Raji (cell line): ENCODE results near the gene DYNLT1.

Experiments used
- POLR2A ChIP-seq: IDR thresholded peaks from 2 replicates; pipeline ENCODE4 v1.6.1; 2011; ENCODE audit warnings: low read depth, low read length, control low read depth; ENCODE audit not compliant: insufficient read depth

The DYNLT1 gene

DNA sequence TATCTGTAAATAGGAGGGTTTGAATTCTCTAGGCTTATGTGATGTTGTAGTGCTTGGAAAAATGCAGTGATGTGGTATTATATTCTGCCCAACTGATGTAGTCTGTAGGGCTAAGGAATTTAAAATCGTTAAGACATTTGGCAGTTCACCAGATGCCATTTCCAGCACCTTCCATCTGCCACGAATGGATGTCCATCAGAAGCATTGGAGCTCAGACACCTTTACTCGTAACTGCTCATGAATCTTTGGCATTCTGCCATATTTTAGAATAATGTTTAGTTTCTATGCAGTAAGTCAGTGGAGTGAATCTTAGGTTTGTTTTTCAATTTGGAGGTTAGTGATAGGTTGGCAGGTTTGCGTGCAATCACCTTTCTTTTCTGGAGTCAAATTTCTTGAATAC, 3.0 kb upstream of the DYNLT1 start:
- no peak for TF ChIP-seq POLR2A

DNA sequence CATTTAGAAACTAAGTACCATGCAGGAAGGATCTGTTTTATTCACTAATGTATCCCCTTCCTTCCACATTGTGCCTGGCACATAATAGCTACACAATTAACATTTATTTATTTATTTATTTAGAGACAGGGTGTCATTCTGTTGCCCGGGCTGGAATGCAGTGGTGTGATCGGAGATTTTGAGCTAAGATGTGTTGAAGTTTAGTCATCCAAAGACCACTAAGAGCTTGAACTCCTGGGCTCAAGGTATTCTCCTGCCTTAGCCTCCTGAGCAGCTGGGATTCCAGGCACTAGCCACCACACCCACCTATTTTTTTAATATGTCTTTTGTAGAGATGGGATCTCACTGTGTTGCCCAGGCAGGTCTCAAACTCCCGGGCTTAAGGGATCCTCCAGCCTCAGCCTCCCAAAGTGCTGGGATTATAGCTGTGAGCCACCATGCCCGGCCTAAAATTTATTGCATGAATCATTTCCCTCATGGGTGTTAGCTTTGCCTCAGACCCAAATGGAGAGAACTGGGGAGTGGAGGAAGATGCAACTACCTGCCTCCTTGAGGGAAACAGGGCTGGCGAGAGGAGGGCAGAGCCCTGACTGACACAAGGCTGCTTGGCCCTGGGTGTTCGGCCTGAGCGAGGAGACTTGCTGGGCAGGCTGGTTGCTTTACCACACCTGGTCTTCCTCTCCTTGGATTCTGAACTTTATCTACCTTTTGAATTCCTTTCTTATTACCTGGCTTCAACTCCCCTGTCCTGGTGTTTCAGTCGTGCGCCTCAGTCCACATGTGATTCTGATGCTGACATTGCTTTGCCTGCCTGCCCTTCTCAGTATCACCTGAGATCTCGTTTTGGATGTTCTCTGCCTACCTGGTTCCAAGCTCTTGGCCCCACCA, 1.7 kb upstream of the DYNLT1 start:
- no peak for TF ChIP-seq POLR2A

DNA sequence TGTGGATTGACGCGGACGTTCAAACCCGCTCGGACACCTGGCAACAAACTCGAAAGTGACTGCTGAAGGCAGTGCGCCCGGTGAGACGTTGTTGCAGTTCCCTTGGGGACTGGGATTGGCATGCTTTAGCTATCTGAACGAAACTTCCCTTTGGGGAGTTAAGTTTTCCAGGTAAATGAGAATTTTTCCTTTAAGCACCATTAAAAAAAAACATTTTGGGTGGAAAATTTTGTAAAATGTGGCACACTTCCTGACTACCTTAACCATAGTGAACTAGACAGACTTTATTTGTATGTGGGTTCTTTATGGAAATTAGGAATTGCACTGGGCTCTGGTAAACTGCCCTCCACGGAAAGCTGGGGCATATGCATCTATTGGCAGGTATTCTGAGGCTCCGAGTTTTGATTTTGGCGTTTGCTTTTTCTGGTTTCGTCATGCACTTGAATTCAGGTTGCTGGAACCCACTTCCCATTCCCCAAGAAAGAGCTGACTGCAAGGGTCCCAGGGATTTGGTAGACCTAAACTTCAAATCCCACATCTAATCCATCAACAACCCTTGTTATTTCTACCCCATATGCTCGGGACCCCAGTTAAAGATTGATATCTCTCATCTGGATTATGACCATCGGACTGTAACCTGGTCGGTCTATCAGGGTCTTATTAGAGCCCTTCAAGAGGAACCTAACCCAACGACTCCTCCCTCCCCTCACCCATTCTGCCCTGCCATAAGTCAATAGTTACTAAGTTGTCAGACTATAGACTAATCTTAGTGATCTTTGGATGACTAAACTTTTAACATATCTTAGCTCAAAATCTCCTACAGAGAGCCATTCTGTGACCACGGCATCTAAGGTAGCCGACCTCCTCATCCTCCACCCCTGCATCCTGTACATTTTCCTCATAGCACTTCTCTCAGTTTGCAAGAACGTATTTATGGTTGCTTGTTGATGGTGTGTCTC, 800 bp upstream of the DYNLT1 start:
- TF ChIP-seq POLR2A: no peak

DNA sequence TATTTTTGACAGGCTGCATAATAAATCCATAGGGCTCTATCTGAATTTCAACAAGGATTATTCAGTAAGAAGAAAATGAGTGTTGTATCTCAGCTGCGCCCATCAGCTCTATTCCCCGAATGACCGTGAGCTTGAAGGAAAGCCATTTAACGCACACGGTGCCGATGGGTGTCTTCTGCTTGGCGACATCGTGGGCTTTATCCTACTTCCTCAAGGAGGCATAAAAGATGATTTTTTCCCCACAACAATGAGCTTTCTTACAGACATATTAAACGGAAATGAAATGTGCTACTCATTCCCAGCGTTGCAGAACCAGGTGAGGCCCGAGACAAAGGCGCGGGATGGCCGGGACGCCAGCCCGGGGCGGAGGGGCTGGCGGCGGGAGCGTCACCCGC, 710 bp downstream of the DYNLT1 start:
- no peak for TF ChIP-seq POLR2A

DNA sequence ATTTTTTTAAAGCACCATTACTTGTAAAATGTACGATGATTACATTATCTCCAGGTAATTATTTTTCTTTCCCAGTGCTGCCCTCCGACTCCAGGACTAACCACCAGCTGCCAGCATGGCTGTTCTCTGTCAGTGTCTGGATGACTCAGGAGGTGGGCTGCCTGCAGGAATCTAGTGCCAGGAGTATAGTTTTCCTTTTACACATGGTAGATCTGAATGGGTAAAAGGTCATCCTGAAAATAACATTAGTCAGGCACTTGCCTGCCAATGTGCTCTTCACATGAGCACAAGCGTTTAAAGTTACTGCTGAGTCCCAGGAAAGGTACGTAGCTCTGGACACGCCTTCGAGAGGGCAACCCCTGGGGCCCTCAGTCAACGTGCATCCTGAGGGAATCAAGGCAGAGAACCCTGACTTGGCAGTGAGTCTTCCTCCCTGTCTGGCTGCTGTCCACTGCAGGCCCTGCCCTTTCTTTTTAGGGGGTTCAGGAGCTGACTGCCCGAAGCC, 2.4 kb downstream of the DYNLT1 start:
- no peak for TF ChIP-seq POLR2A

DNA sequence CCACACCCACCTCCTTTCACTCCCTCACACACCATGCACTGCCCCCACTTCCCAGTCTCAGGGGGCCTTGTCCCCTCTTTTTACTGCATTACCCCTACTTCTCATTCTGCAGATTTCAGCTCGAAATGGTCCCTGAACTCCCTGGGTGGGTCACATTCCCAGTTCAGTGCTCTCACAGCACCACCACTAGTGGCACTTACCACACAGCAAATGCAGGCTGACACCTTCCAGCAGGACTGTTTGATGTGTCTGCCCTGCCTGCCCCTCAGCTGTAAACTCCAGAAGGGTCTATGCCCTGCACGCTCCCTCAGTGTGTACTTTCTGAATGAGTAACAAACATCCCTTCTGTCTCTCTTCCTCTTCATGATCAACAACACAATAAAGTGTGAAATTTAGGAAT, 4.0 kb downstream of the DYNLT1 start:
- no peak for TF ChIP-seq POLR2A

DNA sequence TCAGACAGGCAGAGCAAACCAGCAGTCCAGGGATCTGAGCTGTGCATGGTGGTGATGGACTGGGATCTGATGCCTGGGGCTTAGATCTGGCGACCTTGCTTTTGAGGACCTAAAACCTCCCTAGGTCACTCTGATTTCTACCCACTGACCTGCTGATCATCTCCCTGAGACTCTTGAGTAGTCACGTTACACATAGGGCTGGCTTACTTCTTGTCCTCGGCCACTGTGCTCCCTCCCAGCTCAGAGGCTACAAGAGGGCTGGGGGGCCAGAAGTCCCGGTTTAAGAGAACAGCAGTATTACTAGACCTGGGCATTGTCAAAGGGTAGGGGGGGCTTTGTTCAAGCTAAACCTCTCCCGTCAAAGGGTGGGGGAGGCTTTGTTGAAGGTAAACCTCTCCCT, 5.5 kb downstream of the DYNLT1 start:
- no peak for TF ChIP-seq POLR2A

DNA sequence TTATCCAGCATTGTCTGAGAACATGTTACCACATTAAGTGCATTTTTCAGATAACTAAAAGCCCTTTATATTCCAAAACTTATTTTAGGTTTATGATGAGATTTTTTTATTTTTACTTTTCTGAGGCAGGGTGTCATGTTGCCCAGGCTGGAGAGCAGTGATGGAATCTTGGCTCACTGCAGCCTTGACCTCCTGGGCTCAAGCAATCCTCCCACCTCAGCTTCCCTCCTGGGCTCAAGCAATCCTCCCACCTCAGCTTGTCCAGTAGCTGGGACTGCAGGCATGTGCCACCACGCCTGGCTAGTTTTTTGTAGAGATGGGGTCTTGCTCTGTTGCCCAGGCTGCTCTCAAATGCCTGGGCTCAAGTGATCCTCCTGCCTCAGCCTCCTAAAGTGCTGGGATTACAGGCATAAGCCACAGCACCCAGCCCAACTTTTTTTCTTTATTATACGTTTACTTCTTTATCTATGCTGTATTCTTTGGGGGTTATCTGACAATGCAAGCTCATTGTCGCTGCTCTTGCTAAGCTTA, 6.2 kb downstream of the DYNLT1 start:
- no peak for TF ChIP-seq POLR2A

DNA sequence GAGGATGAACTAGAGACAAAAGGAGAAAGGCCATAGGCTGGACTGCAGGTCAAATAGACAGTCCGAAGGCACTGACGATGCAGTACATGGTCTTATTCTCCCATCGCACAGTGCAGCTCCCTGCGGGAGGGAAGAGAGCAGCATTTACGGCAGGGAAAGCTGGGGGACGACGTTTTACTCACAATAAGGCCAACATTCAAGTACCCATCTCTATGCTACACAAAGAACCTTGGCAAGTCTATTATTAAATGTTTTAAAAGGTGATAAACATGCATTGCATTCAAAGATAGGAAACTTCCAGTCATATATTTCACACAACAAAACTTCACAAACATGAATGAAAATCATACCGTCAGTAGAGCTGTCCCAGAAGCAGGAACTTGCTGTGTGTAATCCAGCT, 7.8 kb downstream of the DYNLT1 start:
- TF ChIP-seq POLR2A: no peak

DNA sequence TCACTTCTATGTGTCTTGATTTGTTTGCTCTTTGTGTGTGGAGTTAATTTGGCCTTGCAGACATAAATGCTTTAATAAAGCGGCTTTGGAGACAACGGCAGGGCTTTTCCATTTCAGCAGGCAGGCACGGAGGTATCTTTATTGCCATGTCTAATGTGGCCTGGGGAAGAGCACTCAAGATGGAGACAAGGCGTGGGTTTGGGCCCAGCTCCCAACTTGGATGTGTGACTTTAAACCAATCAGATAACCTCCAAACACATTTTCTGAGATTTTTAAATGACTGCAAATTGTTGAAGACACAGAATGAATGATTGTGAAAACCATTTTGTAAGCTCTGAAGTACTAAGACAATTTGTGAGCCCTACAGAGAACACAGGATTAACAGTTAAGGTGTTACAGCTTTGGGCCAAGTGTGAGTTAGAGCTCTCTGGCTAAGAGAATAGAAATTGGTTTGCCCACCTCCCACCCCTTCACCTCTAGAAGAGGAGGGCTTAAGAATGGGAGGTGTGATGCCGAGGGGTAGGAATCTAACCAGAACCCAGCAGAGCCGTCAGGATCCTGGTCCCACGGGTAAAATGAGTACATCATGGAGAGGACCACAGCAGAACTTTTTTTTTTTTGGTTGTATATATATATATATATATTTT, 9.0 kb downstream of the DYNLT1 start:
- TF ChIP-seq POLR2A: no peak

DNA sequence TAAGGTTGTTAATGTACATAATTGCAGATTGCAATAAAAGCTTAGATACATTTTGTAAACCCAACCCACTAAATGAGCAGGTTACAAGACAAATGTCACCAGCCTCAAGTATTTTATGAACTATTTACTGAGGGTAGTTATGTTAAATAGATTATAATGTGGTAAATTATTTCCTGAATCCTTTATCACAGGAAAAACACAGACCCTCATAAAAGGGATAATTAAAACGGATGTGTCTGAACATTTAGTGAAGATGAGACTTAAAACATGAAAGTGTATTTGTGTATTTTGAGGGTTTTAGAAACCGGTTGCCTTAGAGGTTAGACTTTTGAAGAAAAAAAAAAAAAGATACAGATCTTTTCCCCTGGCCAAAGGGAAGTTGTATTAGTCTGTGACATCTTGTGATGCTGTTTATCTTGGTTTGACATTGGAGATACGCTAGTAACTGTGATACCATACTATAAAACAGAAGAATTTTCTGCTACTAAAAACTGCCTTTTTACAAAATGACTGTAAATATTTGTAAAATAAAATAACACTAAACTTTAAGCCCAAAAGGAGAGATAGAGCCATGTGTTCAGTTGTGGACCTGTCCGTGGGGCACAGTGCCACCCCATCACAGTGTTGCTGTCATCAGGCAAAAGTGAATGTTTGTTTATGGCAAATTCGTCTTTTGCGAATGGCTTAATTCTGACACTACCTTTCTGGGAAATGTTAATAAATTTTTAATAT, 9.7 kb downstream of the DYNLT1 start:
- TF ChIP-seq POLR2A: no peak

DNA sequence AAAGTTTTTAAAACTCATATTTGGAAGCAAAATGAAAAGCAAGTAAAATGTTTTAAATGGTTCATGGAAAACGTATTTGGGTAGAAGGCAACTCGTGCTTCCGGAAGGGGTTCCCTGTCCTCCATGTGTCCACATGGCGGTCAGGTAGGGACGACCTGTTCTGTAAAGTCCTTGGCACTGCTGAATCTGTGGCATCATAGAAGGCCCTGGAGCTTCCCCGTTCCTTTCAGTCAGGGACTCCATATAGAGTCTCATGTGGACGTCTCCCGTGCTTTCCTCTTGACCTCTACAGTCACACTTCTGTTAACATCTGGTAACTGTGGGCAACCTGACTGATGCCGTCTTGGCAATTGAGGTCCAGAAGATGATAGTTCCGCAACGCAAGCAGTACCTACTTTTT, 11.4 kb downstream of the DYNLT1 start:
- no peak for TF ChIP-seq POLR2A

DNA sequence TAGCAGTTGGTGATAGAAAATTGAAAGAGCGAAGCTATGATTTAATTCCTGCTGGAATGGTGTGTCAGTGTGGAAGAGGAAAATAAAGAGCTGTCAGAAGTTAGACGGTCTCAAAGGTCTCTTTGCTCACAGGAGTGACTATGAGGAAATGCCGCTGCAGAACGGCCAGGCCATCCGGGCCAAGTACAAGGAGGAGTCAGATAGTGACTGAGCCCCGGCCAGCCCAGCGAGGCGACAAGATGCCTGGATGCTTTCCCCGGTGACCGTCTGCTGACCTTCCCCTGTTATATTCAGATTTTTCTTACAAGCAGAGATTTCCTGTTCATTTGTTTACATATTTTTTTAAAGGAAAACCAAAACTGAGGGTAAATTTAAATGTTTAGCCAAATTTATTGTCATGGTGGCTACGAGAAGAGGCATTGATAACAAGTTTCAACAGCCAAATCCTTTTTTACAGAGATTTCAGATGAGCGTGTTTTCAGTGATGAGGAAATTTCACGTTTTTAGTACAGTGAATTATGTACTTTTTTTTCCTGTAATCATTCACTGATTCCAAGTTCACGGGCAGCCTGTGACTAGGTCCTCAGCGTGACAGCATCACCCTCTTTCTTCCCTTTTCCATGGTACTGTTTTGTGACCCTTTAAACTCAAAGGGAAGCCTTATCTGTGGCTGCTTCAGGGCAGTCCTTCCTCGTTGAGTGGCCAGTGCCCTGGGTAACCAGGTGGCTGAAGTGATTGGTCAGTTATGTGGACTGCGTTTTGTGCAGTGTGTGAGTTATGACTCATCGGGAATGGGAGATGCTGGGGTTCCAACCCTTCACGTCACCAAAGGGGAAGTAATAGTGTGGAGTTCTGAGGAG, 12.6 kb downstream of the DYNLT1 start:
- TF ChIP-seq POLR2A: no peak
